GM21423 (cell line): ENCODE results near the gene BCL11A.

Experiments
- ATAC-seq: cut with Tn5 transposase; IDR thresholded peaks from one replicate; pipeline ENCODE4 v1.9.1; 2021; ENCODE audit warnings: mild to moderate bottlenecking, moderate library complexity; ENCODE audit not compliant: unreplicated experiment

Gene BCL11A

DNA sequence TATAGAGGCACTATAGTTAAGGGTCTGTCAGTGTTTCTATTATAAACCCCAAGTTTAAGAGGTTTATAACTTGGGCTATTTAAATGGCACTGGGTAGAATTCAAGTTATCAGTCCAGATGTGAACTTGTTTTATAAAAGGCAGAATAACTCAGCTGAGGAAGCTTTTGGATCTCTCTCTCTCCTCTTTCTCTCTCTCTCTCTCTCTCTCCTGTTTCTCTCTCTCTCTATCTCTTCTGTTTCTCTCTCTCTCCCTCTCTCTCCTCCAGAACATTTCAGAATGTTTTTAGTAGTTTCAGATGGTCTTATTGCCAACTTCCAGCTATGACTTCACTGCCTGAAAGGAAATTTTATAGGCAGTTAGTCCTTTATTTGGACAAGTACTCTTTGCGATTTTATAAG is 6.4 kb upstream of the BCL11A start:
- no peak for ATAC-seq

DNA sequence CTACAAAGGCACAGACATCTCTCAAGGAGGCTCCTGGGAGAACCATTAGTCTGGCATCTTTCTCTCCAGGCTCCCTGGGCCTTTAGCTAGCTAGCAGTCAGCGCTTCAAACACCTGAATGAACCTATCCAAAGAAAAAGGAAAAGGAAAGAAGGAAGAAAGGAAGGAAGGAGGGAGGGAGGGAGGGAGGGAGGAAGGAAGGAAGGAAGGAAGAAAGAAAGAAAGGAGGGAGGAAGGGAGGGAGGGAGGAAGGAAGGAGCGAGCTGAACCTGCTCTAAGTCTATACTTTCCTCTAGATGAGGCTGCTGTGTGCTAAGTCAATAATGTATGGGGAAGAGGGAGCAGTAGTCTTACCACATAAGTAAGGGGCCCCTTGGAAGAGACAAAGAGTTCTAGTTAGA is 5.1 kb upstream of the BCL11A start:
- ATAC-seq: no peak

DNA sequence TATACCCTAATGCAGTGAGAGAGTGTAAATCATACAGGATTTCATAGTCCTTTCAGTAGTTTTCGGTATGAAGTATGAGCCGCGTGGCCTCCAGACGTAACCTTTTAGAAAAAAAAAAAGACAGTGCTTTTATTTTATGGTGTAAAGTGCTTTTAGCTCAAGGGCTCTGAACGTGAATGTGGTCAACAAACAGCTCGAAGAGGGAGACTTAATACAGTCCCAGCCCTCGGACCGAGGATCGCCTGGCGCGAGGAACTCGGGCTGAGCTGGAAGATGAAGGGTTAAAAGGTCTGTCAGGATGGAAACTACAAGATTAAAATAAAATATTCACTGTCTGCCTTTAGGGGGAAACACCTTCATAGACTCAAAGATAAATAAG is 4.0 kb upstream of the BCL11A start:
- no peak for ATAC-seq

DNA sequence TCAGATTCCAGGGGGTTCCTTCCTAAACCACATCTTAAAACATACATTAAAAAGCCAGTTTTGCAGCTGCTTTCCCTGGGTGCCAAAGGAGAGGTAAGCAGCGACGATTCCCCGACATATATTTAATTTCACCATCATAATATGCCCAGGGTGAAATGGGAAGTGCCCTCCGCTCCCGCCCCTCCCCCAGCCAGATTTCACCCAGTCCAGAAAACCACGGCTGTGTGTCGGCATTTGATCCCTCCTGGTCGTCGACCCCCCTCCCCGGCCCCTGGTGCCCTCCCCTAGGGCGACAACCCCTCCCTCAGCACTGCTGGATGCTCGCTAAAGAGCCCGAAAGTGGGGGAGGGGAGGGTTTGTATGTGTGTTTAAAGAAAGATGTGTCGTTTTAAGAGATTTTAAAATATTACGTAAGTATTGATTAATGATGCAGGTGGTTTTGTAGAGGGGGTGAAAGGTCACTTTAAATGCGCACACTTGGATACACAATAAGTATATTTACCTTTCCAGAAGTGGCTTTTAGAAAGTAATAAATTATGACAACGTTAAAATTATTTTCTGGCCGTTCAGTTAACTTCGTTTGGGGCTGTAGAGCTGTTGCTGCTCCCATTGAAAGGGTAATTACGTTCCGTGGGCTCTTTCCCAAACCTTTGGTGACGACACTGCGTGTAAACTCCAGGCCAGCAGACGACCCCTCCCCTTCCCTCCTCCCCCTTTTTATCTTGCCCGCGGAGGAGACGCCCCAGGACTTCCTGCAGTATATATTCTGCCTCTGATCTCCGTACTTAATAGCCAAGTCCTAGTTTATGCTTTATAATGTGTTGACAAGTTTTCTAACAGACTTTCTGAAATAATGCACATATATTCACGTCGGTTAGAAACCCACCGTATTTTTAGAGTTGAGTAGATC is 3.4 kb upstream of the BCL11A start:
- ATAC-seq: no peak

DNA sequence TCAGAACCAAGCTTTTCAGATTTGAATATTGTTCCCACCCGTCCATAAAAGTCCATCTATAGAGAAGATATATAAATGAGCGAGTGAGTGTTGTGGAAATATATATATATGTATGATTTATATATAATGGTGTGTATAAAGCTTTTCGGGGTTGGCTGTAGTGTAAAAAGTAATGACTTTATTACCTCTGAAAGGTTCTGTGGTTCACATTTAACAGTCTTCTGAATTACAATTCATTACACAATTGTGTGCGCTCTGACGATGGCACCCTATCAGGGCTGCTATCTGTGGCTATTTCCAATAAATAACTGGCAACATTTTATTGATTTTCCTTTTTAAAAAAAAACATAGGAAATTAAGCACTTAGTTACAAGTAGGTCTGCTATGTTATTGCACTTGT is 2.7 kb upstream of the BCL11A start:
- ATAC-seq: no peak

DNA sequence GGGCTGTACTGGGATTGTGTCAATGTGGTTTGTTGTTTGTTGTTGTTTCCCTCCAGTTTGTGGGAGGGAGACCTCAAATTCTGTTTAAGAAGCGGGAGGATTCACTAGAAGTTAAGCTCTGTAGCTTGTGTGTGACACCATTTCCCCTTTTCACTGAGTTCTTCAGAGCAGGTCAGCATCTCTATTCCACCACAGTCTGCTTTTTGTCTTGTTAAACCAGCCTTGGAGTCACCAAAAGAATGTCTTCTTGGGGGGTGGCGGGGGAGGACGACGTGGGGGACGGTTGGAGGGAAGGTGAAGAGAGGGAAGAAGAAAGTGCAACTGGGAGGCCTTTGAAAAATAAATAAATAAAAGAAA is 2.3 kb upstream of the BCL11A start:
- peak; percentile 4 for ATAC-seq

DNA sequence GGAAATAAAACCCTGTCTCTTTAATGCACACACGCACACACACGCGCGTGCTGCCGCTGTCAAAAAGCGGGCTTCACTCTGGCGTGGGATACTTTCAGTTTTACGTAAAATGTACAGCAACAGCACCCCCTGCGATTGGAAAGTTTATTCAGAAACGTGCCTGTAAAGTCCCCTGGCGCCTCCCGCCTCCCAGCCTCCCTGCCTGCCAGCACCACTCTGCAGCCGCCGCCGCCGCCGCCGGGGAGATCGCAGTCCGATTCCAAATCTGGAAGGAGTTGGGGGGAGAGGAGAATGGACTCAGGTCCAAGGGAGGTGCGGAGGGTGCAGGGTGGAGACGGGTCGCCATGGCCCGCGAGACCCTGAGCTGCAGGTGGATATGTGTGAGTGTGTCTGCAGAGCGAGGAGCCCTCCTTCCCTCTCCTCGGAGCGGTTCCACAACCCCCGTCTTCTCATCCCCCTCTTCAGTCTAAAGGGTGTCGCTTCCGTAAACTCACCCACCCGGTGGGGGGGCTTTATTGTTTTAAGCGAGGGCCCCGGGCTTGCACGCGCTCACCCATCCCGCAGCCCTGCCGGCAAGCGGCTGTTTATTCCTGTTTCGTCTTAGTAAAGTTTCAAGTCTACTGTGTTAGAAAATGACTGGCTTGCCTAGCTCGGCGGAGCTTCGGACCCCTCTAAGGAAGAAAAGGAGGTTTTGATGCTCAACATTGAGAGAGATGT is 1.8 kb upstream of the BCL11A start:
- peak; percentile 30 for ATAC-seq

DNA sequence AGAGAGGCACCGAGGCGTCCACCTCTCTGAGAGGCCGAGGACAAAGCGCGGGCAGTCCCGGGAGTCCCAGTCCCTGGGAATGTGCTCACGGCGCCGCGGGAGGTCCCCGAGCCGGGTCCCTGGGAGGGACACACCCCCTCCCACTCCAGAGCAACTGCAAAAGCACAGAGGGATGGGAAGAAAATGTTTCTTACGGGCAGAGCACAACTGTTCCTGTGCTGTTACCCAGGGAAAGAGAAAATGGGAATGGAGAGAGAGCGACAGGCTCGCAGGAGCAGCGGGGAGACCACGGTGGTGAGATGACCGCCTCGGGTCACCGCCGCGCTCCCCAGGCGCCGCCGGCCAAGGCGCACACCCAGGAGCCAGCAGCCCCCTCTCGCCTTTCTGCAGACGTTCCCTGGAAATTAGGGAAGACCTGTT is 1.2 kb upstream of the BCL11A start:
- ATAC-seq: peak; percentile 0

DNA sequence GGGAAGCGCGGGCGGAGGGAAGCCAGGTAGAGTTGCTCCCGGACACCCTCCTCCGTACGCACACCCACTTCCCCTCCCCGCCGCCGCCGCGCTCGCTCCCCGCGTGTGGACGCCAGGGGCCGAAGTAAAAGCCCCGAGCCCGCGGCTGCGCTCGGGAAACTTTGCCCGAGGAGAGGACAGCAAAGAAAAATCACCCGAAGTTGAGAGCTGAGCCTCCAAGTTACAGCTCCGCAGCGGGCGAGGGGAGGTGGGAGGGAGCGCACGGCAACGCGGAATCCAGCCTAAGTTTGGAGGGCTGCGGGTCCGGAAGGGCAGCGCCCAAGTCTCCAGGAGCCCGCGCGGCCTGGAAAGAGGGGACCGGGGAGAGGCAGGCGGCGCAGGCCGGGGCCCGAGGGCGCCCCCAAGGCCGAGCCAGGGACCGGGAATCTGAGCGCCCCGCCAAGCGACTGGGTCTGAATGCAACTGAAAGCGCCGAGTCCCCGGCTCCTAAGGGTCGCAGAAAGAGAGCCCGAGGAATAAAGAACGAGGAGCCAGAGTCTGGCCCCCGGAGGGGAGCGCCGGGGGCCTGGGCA is 706 bp upstream of the BCL11A start:
- peak; percentile 14 for ATAC-seq

DNA sequence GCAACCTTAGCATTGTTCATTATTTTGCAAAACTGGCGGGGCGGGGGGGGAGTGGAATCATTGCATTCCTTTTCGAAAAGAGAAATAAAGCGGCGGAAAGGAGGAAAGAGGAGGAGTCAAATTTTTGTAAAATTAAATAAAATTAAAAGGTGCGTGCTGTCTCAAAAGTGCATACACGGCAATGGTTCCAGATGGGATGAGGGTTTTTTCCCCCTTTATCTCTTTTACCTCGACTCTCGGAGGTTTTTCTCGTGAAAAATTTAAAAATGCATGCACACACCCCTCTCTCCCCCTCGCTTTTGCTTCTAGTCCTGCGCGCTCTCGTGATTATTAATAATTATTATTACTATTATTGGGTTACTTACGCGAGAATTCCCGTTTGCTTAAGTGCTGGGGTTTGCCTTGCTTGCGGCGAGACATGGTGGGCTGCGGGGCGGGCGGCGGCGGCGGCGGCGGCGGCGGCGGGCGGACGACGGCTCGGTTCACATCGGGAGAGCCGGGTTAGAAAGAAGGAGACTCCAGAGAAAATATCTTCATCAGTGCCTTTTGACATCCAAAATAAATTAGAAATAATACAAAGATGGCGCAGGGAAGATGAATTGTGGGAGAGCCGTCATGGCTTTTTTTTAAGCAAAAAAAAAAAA is 481 bp downstream of the BCL11A start:
- no peak for ATAC-seq

DNA sequence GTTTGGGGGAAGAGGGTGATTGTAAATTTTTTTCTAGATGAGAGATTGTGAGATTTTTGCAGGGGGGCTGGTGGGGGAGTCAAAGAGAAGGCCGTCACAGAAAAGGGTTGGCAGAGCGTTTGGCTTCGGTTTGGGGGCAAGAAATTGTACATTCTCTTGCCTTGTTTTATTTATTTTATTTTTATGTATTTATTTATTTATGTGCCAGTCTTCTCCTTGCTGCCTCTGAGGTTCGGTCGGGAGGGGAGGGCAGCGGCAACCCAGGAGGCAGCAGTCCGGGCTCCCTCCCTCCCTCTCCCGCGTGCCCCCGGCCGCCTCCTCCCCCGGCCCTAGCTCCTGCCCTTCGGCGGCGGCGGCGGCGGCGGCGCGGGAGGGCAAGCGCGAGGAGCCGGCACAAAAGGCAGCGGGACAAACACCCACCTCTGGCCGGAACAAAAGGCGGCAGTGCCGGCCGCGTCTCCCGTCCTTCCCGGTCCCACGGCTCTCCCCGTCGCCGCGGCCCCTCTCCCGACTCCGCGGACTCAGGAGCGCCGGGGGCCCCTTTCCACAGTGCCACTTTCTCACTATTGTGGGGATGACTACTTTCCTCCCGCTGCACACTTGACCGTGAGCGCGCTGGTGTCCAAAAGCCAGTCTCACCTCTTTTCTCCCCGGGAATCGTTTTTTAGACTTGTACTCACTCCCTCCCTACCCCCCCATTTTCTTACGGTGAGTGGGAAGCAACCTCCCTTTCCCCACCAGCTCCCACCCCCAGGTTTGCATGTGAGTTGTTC is 1.2 kb downstream of the BCL11A start:
- no peak for ATAC-seq

DNA sequence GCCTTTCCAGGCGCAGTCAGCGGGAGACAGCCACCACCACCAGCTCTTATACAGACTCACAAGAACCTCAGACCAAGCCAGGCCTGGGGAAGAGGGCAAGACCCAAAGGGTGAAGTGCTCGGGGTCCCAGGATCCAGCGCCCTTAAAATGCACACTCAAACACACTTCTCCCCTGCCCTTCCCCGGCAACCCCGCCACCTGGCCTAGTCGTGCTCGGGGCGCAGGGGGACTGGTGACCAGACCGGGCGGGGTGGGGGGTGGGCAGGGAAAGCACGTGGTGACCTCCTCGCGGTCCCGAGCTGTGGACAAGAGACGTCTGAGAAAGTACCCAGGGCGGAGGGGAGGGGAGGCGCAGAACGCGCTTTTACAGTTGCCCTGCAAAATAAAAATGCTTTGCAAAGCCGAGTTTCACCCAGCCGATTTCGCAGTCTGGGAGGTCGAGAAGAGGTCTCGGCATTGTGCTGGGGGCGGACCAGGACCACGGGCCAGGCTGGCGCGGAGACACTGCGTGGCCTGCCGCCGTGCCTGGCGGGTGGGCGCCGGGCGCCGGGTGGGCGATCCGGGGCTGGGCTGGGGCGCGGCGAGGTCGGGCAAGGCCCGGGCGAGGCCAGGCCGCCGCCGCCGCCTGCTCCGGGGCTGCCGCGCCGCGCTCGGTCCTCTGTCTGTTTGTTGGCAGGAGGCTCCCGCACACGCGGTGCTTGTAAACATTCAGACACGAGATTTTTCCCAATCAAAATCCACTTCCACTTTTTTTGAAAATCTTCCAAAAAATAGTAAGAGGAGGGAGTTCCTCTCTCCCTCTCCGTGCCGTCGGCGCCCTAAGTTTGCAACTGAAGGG is 2.0 kb downstream of the BCL11A start:
- ATAC-seq: no peak

DNA sequence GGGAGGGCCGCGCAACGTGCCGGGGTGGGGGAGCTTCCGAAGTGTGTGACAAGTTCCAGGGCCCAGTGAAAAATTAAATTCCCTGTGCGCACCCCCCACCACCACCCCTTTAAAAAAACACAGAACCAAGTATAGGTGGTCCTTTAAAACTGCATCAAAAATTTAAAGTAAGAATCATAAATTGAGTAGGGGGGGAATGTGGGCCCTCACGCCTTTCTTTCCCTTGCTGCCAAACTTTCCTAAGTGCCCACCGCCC is 2.5 kb downstream of the BCL11A start:
- no peak for ATAC-seq

DNA sequence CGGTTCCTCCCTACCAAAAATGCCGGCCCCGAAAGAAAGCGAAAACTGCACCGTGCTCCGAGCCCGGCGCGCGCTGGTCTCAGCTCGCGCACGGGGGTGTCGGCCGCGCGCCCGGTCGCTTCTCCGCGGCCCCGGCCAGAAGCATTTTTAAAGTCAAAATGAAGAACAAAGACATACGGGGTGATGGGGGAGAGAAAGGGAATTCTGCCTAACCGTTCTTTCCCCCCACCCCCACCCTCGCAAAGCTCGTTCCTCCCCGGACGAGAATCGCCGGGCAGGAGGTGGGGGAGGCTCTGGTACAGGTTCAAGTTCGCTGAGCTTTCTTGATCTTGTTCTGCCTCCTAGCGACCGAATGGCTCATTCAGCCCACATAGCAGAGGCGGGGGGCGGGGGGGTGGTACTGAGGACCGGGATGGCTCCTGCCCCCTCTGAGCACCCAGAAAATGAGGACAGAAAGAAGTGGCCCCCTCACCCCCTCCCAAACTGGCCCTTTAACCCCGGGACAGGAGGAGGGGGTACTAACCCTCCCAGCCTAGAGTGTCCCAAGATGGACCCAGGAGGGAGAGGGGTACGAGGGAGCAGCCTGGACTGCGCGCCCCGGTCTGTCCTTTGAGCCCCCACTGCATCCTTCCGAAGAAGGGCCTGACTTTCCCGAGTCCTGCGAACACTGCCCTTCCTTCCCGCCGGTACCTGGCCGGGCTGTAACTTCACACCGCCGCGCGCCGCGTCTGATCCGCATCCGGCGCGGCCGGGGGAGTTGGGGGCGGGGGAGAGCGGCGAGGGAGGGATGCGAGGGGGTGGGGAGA is 3.1 kb downstream of the BCL11A start:
- peak; percentile 41 for ATAC-seq

DNA sequence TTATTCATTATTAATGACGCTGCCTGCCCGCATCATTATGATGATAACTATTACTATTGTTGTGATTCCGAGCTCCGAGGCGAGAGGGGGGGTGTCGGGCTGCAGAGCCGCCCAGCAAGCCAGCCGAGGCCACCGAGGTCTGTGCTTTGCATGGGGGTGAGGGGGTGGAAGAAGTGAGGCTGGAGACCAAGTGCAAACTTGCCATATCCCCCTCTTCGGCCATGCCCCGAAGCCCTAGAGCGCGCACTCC is 3.6 kb downstream of the BCL11A start:
- ATAC-seq: peak; percentile 2

DNA sequence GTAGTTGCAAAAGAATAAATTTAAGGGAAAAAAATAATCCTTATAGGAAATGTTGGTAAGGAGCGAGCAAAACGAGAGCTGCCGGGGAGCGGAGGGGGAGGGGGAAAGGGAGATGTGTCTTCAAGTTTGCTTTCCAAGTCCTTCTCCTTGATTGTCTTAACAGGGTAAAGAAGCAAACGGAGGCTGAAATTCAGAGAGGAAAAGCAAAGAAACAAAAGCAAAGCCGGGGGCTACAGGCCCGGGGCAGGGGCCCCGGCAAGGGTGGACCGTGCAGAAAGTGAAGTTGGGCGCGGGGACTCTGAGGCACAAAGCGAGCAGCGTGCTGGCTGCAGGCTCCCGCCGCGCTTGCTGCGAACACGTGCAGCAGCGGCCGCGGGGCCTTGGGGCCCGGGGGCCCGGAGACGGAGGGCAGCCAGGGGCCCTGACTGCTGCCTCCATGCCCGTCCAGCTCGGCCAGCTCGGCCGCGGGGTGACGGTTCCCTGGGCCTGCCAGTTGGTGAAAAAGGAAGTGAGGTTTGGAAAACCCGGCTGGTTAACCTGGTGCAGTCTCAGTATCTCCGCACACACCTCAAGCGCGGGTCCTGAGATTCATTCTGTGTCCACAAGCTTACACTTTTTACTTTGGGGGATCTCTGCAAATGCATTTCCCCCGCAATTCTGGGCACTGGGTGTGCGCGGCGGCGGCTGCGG is 4.1 kb downstream of the BCL11A start:
- ATAC-seq: no peak

DNA sequence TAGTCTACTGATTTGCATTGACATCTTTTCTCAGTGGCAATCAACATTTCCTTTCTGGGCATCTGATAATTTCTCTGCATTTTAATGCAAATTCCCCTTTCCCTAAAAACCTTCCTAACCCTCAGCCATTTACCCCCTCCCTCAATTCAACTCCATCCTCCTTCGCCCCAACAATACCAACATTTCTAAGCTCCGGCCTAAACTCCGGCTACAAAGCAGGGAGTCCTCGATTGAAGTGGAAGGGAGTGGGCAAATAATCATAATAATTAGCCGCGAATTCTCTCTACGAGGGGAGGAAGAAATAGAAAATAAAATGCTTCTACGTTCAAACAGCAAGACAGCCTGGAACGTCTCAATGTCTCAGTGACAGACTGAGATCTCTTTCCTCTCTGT is 4.6 kb downstream of the BCL11A start:
- ATAC-seq: no peak

DNA sequence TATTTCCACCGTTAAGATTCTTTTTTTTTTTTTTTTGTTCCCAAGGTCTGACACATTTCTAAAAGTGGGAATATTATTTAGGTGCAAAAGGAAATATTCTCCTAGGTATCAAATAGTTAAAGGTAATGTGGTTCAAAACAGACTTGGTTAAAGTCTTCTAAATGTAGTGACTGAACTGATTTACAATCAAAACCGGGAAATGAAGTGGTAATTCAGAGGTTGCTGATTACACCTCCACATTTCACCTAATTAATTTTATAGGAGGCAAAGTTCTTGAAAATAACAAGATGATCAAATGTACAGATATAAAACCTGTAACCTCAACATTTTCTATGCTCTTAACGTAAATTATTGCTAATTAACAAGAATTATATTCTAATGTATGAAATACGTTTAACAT is 5.1 kb downstream of the BCL11A start:
- no peak for ATAC-seq

DNA sequence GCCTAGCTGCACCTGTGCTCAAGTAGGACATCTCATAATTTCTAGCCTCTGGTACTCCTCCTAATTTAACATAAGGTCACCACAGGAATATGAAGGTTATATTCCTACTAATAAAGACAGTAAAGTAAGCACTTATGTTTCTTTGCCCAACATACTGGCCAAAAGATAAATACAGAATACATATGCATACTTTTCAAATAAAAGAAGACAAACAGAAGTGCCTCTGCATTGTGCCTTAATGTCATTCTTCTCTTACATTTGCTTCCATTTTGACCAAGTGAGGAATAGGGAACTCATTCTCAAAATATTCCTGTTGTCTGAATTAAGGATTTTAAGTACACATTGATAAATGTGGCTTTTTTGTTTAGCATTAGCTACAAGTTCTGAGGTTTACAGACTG is 5.6 kb downstream of the BCL11A start:
- ATAC-seq: no peak
